ENCODE results near the gene PLIN5. TPM values are rescaled to one million over a fixed set of nuclear protein-coding genes. Genes with fewer than 3 reads are reported as not detected.

PLIN5 gene
- total and polyA plus RNA-seq, 2 of the 8 experiments (the other 6 are each of a cell fraction or from before 2014, with no cell fraction given), result 2.0 to 2.5 TPM

DNA sequence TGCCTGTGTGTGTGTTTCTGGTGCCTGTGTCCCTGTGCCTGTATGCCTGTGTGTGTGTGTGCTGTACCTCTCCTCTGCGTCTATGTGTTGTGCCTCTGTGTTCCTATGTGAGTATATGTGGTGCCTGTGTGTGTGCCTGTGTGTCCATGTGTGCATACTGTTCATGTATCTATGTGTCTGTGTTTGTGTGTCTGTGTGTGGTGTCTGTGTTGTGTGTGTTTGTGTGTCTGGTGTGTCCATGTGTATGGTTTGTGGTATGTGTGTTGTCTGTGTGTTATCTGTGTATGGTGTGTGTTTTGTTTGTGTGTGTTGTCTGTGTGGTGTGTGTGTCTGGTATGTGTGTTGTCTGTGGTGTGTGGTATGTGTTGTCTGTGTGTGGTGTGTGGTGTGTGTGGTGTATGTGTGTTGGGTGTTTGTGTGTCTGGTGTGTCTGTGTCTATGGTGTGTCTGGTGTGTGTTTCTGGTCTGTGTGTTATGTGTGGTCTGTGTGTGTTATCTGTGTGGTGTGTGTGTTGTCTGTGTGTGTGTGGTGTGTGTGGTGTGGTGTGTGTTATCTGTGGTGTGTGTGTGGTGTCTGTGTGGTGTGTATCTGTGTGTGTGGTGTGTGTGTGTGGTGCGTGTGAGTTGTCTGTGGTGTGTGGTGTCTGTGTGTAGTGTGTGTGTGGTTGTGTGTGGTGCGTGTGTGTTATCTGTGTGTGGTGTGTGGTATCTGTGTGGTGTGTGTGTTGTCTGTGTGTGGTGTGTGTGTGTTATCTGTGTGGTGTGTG is 42.5 kb downstream of the PLIN5 start:
- Histone ChIP-seq H4K91ac (replicated peaks; ENCODE audit: insufficient read length, low read length) (peak overlapping the region; percentile 42), H2BK20ac (ENCODE audit: low read length) (no peak overlapping the region), H4K5ac (ENCODE audit: insufficient read length, low read depth, low read length) (no peak overlapping the region), H3K9ac (replicated peaks in 1 of 4; ENCODE audit: extremely low read depth in 1 of 4, low read depth in 3 of 4, low read length in 3 of 4) (peak overlapping the region in 2 of 4 experiments; percentile 27 to 28; a peak in 1 of 7 replicates), H2BK5ac (ENCODE audit: low read depth, low read length) (peak overlapping the region; percentile 48; the same call in 1 of the 2 replicates), H3K14ac (ENCODE audit: insufficient read length) (no peak overlapping the region), H2BK12ac (ENCODE audit: low read depth, low read length) (peak overlapping the region; percentile 65; the same call in 1 of the 2 replicates), H3K4me1 (replicated peaks in 1 of 4; ENCODE audit: control insufficient read depth in 3 of 4, insufficient read depth in 4 of 4, low read length in 3 of 4) (no peaks in the 10 kb centered on the region), H3K27ac (ENCODE audit: low read depth, low read length) (no peak overlapping the region), H3K9me3 (ENCODE audit: insufficient read depth in 2 of 2, low read depth in 1 of 2, low read length in 1 of 2) (no peaks in the 10 kb centered on the region), H4K20me1 (replicated peaks in 1 of 2; ENCODE audit: control insufficient read depth in 1 of 2, insufficient read depth in 2 of 2, low read length in 2 of 2) (peaks cover 7 to 20% of the 10 kb centered on the region in 2 experiments), H3K23me2 (ENCODE audit: low read depth, low read length) (peaks cover 10% of the 10 kb centered on the region; the same call in 1 of the 2 replicates), H3K36me3 (ENCODE audit: control insufficient read depth in 2 of 4, insufficient read depth in 4 of 4, low read length in 3 of 4) (peaks cover 7 to 66% (median 47%) of the 10 kb centered on the region in 4 experiments; a peak in 6 of 8 replicates), H3K4ac (replicated peaks; ENCODE audit: insufficient read length, low read depth, low read length) (no peak overlapping the region), H3K56ac (replicated peaks; ENCODE audit: insufficient read length, low read depth, low read length) (peak overlapping the region; percentile 100), H2BK120ac (replicated peaks; ENCODE audit: low read depth, low read length) (no peak overlapping the region), H2AK5ac (ENCODE audit: low read depth, low read length) (no peak overlapping the region; the same call in 1 of the 2 replicates), H3K18ac (ENCODE audit: extremely low read depth, low read length) (no peak overlapping the region), H3K4me3 (ENCODE audit: extremely low read depth in 1 of 4, insufficient read depth in 2 of 4, low read depth in 3 of 4, low read length in 4 of 4) (no peak overlapping the region), H4K8ac (ENCODE audit: extremely low read depth, insufficient read depth, low read length) (no peak overlapping the region), H3K4me2 (ENCODE audit: insufficient read depth in 1 of 2, low read depth in 2 of 2, low read length in 2 of 2) (no peak overlapping the region), H2AFZ (ENCODE audit: low read length) (no peak overlapping the region), H3K27me3 (replicated peaks in 1 of 4; ENCODE audit: control insufficient read depth in 3 of 4, extremely low read depth in 1 of 4, insufficient read depth in 3 of 4, low read length in 3 of 4) (no peaks in the 10 kb centered on the region; a peak in 1 of 7 replicates), H2BK15ac (ENCODE audit: low read length) (no peak overlapping the region), H3K79me1 (ENCODE audit: low read depth, low read length) (peaks cover 6% of the 10 kb centered on the region), H3K23ac (ENCODE audit: insufficient read length) (no peak overlapping the region), H3K79me2 (ENCODE audit: control insufficient read depth in 1 of 2, insufficient read depth in 2 of 2, low read length in 2 of 2) (0 out of 4 replicates have a peak, but pooled peaks cover 0 to 3% of the 10 kb centered on the region in 2 experiments)
- DNase-seq (ENCODE audit: low read depth in 1 of 2, low spot score in 2 of 2) (no peak), FAIRE-seq (peak; percentile 36)
- WGBS, 2 experiments (ENCODE audit: extremely low coverage in 1 of 2, insufficient coverage in 1 of 2, insufficient read length in 1 of 2, insufficient replicate concordance in 2 of 2, low coverage in 1 of 2, low lambda C conversion rate in 2 of 2, missing lambda C conversion rate in 1 of 2), result 87% methylated on average over 3 of the region's 3 CpGs; no CpG with 5 or more reads in 1 of the 2 experiments
- CTCF ChIA-PET (ENCODE audit: partially characterized antibody), result interaction anchor here (2.7 kb wide), 1 partner anchor 32 kb away, joined by 13 read pairs; no protein-coding TSS in a partner anchor
- POLR2A ChIA-PET (ENCODE audit: partially characterized antibody), result interaction anchor here (3.8 kb wide), 1 partner anchor 12 kb away, joined by 19 read pairs; no protein-coding TSS in a partner anchor
- TF ChIP-seq RNF2 (IDR thresholded peaks at IDR 0.05; ENCODE audit: borderline replicate concordance, low read depth, low read length, missing control alignments, poor library complexity, severe bottlenecking) (no peak), HDAC6 (IDR thresholded peaks at IDR 0.05; ENCODE audit: low read depth, low read length) (no peak), SUZ12 (IDR thresholded peaks at IDR 0.05; ENCODE audit: low read length) (no peak), SP1 (IDR thresholded peaks at IDR 0.05; ENCODE audit: low read depth, low read length) (no peak), SAP30 (IDR thresholded peaks at IDR 0.05; ENCODE audit: insufficient read depth, insufficient replicate concordance, low read length) (no peak), SRF (IDR thresholded peaks at IDR 0.05; ENCODE audit: low read depth, low read length) (no peak), TAF1 (IDR thresholded peaks at IDR 0.05; ENCODE audit: low read depth, low read length) (no peak), EGR1 (IDR thresholded peaks at IDR 0.05; ENCODE audit: borderline replicate concordance, low read depth, low read length) (no peak), SP4 (IDR thresholded peaks at IDR 0.05; ENCODE audit: low read length) (no peak), ATF3 (IDR thresholded peaks at IDR 0.05; ENCODE audit: insufficient read depth, low read depth, low read length) (no peak), BCL11A (IDR thresholded peaks at IDR 0.05; ENCODE audit: low read depth in 2 of 2, low read length in 2 of 2) (no peak)
